PC-9 (cell line): ENCODE results near the gene F3. TPM values are rescaled to one million over a fixed set of nuclear protein-coding genes. Genes with fewer than 3 reads are reported as not detected.

ENCODE experiments used
- BruUV-seq: library from RNA; stranded (reverse); fragments of 400-500 nt; replicated peaks from 2 replicates; lab custom pipeline; 2021; lab: Mats Ljungman, UMichigan
- CTCF ChIA-PET: fragments of 300-600 bp; sonication (Branson Sonifier 250); formaldehyde crosslinking; loops from one replicate; lab custom pipeline; 2022; ENCODE audit warnings: antibody characterized with exemption; lab: Charles Lee
- POLR2A ChIA-PET: fragments of 300-600 bp; sonication (Branson Sonifier 250); formaldehyde crosslinking; loops from one replicate; lab custom pipeline; 2022; ENCODE audit warnings: antibody characterized with exemption; ENCODE audit not compliant: unreplicated experiment; lab: Charles Lee
- DNase-seq, 2 experiments: peaks; one replicate each; pipeline versions ENCODE4 v3.0.0 to v3.0.0-alpha.2; 2015 to 2022; ENCODE audit warnings: mixed read lengths in 1 of 2
- H2AFZ ChIP-seq: fragments of 200-600 bp; sonication (generic); 2 replicates; pipeline ENCODE4 v1.8.1; 2017; ENCODE audit warnings: antibody characterized with exemption
- H3F3A ChIP-seq: fragments of 200-600 bp; sonication (generic); 2 replicates; pipeline ENCODE4 v1.8.1; 2017; ENCODE audit warnings: antibody characterized with exemption, mild to moderate bottlenecking, low read depth; ENCODE audit not compliant: insufficient read depth
- H3K27ac ChIP-seq: fragments of 200-600 bp; sonication (generic); 2 replicates; pipeline ENCODE4 v1.6.1; 2016; ENCODE audit warnings: mixed run types
- H3K27me3 ChIP-seq: fragments of 200-600 bp; sonication (generic); 2 replicates; pipeline ENCODE4 v1.6.1; 2016; ENCODE audit warnings: low read depth, mixed run types; ENCODE audit not compliant: insufficient read depth
- H3K36me3 ChIP-seq: fragments of 200-600 bp; sonication (generic); 2 replicates; pipeline ENCODE4 v1.6.1; 2016; ENCODE audit warnings: low read depth, mixed run types
- H3K4me1 ChIP-seq: fragments of 200-600 bp; sonication (generic); replicated peaks from 2 replicates; pipeline ENCODE4 v1.6.1; 2016; ENCODE audit warnings: mixed run types; ENCODE audit not compliant: insufficient read depth
- H3K4me2 ChIP-seq: fragments of 200-600 bp; sonication (generic); 2 replicates; pipeline ENCODE4 v1.6.1; 2017; ENCODE audit warnings: mixed run types
- H3K4me3 ChIP-seq: fragments of 200-600 bp; sonication (generic); 2 replicates; pipeline ENCODE4 v1.6.1; 2016; ENCODE audit warnings: mixed run types
- H3K79me2 ChIP-seq: fragments of 200-600 bp; sonication (generic); 2 replicates; pipeline ENCODE4 v1.6.1; 2017; ENCODE audit warnings: low read depth, mixed run types
- H3K9me2 ChIP-seq: fragments of 200-600 bp; sonication (generic); 2 replicates; pipeline ENCODE4 v1.8.1; 2017; ENCODE audit warnings: mild to moderate bottlenecking; ENCODE audit not compliant: insufficient read depth
- H3K9me3 ChIP-seq: fragments of 200-600 bp; sonication (generic); 2 replicates; pipeline ENCODE4 v1.8.1; 2016; ENCODE audit warnings: low read depth; ENCODE audit not compliant: insufficient read depth
- H4K20me1 ChIP-seq: fragments of 200-600 bp; sonication (generic); 2 replicates; pipeline ENCODE4 v1.8.1; 2017; ENCODE audit not compliant: insufficient read depth
- EZH2 ChIP-seq: fragments of 200-600 bp; sonication (generic); IDR thresholded peaks from 2 replicates; pipeline ENCODE4 v1.8.0; 2017; ENCODE audit warnings: antibody characterized with exemption, low read depth
- intact Hi-C: fragments of 100-400 bp; cut with micrococcal nuclease; formaldehyde crosslinking; loops from one replicate; pipeline ENCODE4 v1.10.0; 2022; ENCODE audit not compliant: unreplicated experiment
- total RNA-seq: library from RNA; stranded (reverse); gene quantifications from 2 replicates; pipeline ENCODE4 v1.2.3, GENCODE V29; 2021
- TF ChIP-seq, protein P1 (sequence below): fragments of 200-600 bp; sonication (generic); conservative IDR thresholded peaks from 2 replicates; pipeline ENCODE4 v1.6.1; 2017; ENCODE audit warnings: mixed run types, antibody characterized with exemption, mild to moderate bottlenecking, moderate library complexity

Gene F3
- total RNA-seq, 1 experiment from 2014 or later, result 335 TPM

DNA sequence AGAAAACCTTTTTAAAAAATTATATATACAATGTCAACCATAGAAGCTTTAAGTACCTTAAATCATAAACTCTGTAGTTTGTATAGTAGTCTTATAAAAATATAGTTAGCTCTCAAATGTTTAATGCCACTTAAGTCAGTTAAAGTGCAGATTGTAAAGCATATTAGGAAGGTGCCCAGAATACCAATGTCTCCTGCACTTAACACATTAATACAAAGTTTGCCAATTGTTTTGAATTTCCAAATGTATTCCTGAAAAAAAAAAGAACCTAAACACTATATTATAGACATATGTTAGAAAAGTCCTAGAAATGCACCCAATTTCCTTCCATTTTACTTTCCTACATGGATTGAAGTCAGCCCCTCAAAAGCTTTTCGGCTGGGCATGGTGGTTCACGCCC, 12.1 kb downstream of the F3 start:
- ChIA-PET CTCF (interaction anchor here (0.7 kb wide), 1 partner anchor 43 kb away, joined by 7 read pairs; no protein-coding TSS in a partner anchor), POLR2A (interaction anchor here (0.6 to 2.6 kb wide), 6 partner anchors 11 to 565 kb away, joined by 3 to 26 read pairs (median 4); partner anchors contain the start of gene F3)
- Histone ChIP-seq H3K4me1 (peaks cover 77% of the 10 kb centered on the region), H3K27ac (peak overlapping the region; percentile 50), H3K9me3 (no peaks in the 10 kb centered on the region), H3F3A (peaks cover 89% of the 10 kb centered on the region), H3K79me2 (peaks cover 32% of the 10 kb centered on the region), H3K4me2 (no peak overlapping the region), H3K9me2 (no peaks in the 10 kb centered on the region), H3K36me3 (peaks cover 52% of the 10 kb centered on the region), H4K20me1 (no peaks in the 10 kb centered on the region; the same call in 1 of the 2 replicates), H2AFZ (no peak overlapping the region), H3K4me3 (no peak overlapping the region), H3K27me3 (no peaks in the 10 kb centered on the region)
- TF ChIP-seq EZH2, result no peak
- TF ChIP-seq, protein P1, sequence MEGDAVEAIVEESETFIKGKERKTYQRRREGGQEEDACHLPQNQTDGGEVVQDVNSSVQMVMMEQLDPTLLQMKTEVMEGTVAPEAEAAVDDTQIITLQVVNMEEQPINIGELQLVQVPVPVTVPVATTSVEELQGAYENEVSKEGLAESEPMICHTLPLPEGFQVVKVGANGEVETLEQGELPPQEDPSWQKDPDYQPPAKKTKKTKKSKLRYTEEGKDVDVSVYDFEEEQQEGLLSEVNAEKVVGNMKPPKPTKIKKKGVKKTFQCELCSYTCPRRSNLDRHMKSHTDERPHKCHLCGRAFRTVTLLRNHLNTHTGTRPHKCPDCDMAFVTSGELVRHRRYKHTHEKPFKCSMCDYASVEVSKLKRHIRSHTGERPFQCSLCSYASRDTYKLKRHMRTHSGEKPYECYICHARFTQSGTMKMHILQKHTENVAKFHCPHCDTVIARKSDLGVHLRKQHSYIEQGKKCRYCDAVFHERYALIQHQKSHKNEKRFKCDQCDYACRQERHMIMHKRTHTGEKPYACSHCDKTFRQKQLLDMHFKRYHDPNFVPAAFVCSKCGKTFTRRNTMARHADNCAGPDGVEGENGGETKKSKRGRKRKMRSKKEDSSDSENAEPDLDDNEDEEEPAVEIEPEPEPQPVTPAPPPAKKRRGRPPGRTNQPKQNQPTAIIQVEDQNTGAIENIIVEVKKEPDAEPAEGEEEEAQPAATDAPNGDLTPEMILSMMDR, result no peak
- intact Hi-C loops, result loop anchor here (5.0 kb wide), 1 partner anchor 398 kb away; the partner anchor contains the start of gene CNN3
- no TSS peak for BruUV-seq
- no peak for DNase-seq

DNA sequence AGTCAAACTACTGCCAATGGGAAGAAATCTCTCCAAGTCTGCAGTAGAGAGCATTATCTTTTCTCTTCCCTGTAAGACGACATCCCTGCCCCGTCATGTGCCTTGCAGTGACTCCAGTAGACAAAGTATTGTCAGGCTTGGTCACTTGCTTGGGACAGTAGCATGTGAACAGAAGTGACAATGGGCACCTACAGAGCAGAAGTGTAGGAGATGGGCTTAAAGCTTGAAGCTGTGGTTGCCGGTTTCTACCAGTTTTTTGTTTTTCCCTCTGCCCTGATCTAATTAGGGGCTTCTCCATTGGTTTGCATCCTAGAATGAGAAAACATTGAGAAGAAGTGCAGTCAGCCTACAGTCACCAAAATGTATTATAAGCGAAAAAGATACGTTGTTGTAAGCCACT, 12.7 kb downstream of the F3 start:
- Histone ChIP-seq H3K9me3 (no peaks in the 10 kb centered on the region), H3K4me1 (peaks cover 73% of the 10 kb centered on the region), H2AFZ (no peak overlapping the region), H3K27me3 (no peaks in the 10 kb centered on the region), H4K20me1 (no peaks in the 10 kb centered on the region; the same call in 1 of the 2 replicates), H3K4me2 (peak overlapping the region; percentile 20), H3K4me3 (no peak overlapping the region), H3K27ac (peak overlapping the region; percentile 71), H3K9me2 (no peaks in the 10 kb centered on the region), H3K79me2 (peaks cover 26% of the 10 kb centered on the region), H3F3A (peaks cover 83% of the 10 kb centered on the region), H3K36me3 (peaks cover 47% of the 10 kb centered on the region)
- intact Hi-C loops, result loop anchor here (5.0 kb wide), 1 partner anchor 398 kb away; the partner anchor contains the start of gene CNN3
- no peak for DNase-seq
- POLR2A ChIA-PET, result interaction anchor here (0.6 to 2.6 kb wide), 11 partner anchors 11 to 649 kb away, joined by 3 to 26 read pairs (median 5); partner anchors contain the start of gene F3
- CTCF ChIA-PET, result interaction anchor here (0.9 kb wide), 1 partner anchor 96 kb away, joined by 3 read pairs; no protein-coding TSS in a partner anchor
- no peak for TF ChIP-seq EZH2
- TF ChIP-seq, protein P1, result no peak
- no TSS peak for BruUV-seq

DNA sequence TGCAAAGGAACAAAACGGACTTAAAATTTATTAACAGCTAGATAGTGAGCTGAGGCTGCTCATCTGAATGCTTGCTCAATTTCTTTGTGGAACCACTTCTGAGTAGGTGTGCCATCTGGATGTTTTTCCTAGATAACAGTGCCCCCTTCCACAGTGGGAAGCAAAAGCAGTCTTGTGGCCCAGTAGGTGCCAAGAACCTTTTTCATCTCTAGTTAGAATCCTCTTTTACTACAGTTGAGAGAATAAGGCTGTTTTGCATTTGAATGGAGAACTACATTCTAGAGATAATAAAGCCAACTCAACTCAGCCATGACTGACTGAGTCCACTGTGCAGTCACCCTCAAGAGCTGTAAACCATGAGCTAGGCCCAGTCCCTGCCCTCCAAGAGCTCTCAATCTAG, 13.3 kb downstream of the F3 start:
- H3K9me2 ChIP-seq, result no peaks in the 10 kb centered on the region
- peak overlapping the region; percentile 71 for H3K27ac ChIP-seq
- peaks cover 43% of the 10 kb centered on the region for H3K36me3 ChIP-seq
- H2AFZ ChIP-seq, result no peak overlapping the region
- ChIA-PET CTCF (interaction anchor here (0.9 to 1.0 kb wide), 2 partner anchors 96 to 531 kb away, joined by 3 to 10 read pairs; no protein-coding TSS in a partner anchor), POLR2A (interaction anchor here (0.5 to 2.6 kb wide), 12 partner anchors 8 to 649 kb away, joined by 3 to 26 read pairs (median 6); partner anchors contain the start of gene F3)
- H3K9me3 ChIP-seq, result no peaks in the 10 kb centered on the region
- H3K4me1 ChIP-seq, result peaks cover 67% of the 10 kb centered on the region
- peaks cover 78% of the 10 kb centered on the region for H3F3A ChIP-seq
- no peaks in the 10 kb centered on the region for H3K27me3 ChIP-seq
- H3K4me3 ChIP-seq, result no peak overlapping the region
- intact Hi-C loops, result loop anchor here (5.0 kb wide), 1 partner anchor 399 kb away; the partner anchor contains the start of gene CNN3
- DNase-seq, result peak; percentile 40 to 70
- no peaks in the 10 kb centered on the region; the same call in 1 of the 2 replicates for H4K20me1 ChIP-seq
- H3K79me2 ChIP-seq, result peaks cover 21% of the 10 kb centered on the region
- TF ChIP-seq EZH2, result no peak
- TF ChIP-seq, protein P1, result peak; percentile 53
- BruUV-seq, result no TSS peak
- H3K4me2 ChIP-seq, result peak overlapping the region; percentile 20
